GM19238 (cell line): ENCODE data around the gene CKS1B.
A peak's percentile ranks its signal among the peaks of the same experiment; 100 is the strongest.

ENCODE experiments used
- DNase-seq: peaks from one replicate; pipeline ENCODE4 v3.0.0; 2011; ENCODE audit warnings: low spot score; ENCODE audit not compliant: insufficient read length

CKS1B gene

DNA sequence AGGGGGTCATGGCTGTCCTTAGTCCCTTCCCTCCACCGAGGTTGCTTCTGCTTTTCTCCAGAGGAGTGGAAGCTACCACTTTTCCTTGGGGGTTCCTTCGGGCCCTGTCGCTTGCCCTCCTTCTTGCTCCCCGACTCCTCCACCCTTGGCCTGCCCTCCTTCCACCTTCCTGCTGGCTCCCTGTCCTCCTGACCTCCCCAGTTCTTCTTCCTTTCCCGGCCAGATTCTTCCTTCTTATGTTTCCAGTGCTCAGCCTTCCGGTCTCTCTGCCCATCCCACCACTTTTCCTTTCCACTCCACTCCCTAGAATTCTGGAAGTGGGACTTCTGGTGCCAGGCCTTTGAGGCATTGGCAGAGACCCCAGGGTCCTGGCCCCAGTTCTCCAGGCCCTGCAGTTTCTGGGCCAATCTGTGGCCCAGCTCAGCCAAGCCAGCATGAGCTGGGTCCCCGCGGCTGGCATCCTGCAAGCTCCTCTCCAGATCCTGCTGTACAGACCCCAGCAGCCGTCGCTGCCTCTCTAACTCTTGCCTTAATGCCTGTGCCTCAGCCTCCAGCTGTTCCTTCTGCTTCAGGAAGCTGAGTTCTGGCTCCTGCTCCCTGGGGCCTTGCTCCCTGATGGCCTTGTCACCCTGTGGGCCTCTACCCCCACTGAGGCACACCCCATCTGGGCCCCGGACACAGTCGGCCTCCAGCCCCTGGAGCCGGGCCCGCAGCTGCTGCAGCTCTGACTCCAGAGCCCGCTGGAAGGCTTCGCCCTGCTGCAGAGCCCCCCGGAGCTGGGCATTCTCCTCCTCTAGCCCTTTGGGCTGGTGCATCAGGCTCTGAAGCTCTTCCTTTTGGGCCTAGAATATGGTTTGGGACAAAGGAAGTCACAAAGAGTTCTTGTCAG lies 28.3 kb upstream of the CKS1B start:
- DNase-seq: no peak

DNA sequence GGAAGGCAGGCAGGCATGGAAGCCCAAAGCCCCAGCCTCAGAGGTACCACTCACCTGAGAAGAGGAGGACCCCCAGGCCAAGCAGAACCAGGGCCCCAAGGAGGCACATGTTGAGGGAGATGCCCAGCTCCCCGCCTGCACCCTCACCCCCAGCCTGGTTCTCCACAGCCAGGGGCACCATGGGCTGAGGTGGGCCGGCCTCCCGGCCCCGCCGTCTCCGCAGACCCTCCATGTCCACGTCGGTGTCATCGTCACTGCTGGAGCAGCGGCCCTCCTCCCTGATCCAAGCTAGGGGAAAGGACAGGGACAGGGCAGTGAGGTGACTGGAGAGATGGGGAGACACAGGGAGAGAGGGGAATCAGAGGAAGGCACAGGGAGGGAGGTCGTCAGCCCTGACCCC lies 26.4 kb upstream of the CKS1B start:
- no peak for DNase-seq

DNA sequence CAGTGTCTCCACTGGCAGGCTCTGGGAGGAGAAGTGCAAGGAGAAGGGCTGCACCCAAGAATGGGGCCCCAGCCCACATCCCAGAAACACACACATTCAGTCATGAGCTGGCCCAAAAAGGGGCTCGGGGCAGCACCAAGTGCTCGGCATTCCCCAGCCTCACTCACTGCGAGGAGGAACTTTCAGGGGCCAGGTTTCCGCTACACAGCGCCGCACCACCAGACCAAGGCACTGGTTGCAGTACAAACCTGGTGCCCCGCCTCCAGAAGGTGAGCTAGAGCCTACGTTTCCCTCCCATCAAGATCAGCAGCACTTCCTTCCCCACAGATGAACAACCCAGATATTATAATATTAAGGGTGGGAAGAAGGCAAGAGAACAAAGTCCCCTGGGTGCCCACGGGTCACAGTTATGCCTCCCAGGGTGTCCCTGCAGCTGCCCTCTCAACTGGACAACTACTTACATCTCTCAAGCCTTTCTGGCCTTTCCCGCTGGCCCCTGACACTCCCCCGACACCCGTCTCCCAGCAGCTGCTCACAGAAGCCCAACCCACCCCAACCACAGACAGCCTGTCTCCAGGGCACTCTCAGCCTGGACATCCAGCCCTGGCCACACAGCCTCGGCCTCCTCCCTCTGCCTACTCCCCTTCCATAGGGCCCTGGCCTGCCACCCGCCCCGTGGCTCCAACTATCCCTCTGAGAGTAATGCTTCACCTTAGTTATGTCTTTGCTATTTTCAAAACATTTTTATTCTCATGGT lies 22.4 kb upstream of the CKS1B start:
- DNase-seq: no peak

DNA sequence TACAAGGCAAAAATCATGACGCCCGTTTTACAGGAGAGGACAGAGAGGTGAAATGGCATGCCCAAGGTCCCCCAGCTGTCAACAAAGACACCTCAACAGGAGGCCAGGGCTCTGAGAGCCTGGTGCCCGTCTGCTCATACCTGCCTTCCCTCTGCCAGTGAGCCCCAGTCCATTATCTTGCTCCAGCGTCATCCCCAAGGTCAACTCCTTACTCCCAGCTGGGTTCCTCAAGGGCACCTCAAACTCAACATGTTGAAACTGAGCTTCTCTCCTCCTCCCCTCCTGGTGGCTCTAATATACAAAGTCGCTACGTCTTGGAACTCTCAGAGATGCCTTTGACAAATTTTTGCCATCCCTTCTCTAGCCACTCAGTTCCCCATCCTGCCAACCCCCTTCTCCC lies 21.8 kb upstream of the CKS1B start:
- DNase-seq: no peak

DNA sequence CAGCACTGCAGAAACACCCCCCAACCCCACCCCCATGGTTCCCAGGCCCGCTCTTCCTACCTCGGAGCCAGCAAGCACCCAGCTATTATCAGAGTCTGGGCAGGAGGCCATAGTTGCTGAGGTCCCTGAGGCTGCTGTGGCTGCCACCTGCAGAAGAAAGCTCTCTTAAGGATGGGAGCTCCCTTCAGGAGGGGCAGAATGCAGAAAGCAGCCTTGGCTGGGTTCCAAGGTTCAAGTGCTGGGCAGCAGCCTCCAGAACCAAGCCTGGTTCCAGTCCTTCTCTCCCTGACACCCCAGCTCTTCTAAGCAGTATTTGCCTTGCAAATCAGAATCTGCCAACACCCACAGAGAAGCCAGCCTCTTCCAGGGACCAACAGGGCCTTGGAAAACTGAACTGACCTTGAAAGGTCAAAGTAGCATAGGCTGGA lies 20.9 kb upstream of the CKS1B start:
- no peak for DNase-seq

DNA sequence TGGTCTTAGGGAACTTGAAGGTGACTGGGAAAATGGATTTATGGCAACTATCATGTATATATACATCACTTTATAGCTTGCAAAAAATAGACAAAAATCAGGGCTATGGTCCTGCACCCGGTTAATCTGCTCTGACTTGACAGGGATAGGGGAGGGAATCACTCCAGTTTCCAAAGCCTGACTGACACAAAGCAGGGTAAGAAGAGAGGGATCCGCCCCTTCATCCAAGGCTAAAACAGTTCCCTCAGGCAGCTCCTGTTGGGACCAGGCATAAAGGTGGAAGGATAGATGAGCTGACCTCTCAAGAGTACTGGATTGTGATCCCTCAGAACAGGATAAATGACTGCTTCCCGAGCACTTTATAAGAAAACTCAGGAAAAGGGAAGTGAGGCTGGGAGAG lies 19.9 kb upstream of the CKS1B start:
- no peak for DNase-seq

DNA sequence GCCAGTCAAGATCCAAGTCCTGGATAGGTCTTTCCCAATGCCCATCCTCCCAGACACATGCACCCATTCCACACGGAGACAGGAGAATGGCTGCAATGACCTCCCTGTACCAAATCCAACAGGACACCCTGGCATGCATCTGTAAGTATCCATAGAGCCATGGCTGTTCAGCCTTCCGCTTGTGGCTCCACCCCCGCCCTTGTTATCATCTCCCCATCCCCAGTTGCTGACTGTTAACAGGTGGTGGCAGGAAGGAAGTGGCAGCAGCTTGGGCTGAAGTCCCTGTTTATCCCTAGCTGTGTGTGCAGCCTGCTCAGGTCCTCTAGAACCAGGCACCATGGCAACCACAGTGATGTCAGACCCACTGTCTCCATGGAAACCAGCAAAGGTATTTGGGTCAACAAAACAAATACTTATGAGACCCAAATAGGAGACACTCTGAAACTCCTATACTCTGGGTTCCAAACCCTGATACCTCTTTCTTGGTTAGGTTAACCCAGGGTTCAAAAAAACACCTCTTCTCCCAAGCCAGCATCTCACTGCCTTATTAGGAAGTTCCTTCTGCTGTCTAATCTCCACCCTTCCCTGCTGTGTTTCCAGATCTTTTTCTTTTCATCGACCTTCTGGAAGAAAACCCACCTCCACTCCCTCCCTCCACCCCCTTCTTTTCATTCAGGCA lies 19.3 kb upstream of the CKS1B start:
- DNase-seq: peak; percentile 77

DNA sequence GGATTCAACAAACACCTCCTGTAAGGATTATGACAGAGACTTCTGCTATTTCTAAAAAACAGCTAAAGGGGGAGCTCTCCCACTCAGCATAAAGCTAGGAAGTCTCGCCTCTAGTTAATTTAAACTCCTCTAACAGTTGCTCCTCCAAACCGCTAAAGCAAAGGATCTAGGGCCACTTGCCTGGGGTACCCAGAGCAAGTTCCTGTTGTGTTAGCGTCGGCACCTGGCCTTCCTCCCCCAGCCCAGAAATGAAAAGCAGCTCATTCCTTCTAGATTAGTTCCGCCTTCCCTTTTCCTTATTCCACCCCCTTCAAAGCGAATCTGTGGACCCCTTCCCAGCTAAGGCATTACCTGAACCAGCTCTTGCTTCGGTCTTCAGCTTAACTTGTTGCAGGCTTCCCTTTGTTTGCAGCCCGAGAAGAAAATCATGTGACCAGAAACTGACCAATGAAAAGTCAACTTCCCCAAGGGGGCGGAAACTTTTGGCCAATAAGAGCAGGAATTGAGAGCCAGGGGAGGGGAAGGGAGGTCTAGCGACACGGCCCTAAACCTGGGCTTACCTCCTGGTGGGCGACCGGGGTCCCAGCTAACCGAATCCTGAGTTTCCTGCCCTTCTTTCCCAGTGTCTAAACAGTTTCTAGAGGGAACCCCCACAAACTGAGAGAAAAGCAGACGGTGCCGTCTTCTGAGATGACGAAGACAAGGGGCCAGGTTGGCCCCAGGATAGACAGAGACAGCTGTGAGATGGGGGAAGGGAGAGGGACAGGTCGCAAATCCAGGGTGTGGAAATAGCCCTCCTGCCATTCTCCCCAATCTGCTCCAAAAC lies 18.6 kb upstream of the CKS1B start, which contains the start of gene PBXIP1:
Gene PBXIP1 (minus strand): TSS at position 382 of the 826 bp plus-strand sequence. CDS start 2,378 bp downstream, outside the sequence.
- DNase-seq: peak; percentile 95

DNA sequence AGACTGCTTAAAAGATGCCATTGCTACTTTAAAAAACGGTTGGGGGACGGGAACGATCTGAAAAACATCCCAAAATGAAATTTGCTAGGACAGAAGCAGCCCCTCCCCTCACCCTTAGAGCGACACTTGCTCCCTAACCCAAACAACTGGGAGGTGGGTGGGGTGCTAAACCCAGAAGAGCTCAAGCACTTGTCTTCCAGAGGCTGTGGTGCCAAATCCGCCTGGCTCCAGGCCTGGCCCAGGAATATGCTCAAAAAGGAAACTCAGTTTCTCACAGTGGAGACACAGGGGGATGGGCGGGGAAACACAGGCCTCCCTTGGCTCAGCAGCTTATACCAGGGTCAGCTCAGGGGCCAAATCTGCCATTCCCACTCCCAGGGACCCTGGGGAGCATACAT lies 17.9 kb upstream of the CKS1B start:
- no peak for DNase-seq

DNA sequence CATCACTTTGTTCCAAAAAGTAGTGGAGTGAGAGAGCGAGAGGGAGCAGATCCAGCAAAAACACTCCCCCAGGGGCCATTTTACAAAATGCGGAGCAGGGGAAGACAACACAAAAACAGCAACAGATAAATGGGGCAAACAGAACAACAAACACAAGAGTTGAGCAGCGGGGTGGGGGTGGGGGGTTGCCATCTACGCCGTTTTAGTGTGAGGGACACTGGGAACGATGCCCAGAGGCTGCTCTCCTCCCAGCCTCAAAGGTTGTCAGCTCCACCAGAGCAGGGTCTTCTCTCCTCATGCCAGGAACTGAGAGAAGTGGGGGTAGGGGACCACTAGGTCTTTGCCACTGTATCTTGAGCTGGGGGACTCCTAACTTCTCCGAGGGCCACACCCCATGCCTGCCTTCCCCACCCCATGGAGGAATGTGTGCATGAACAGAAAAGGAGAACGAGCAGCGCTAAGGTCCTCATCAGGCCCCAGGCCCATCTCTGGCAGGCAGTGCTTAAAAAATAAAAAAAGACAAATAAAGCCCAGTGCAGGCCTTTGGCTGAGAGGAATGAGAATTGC lies 17.3 kb upstream of the CKS1B start:
- DNase-seq: no peak

DNA sequence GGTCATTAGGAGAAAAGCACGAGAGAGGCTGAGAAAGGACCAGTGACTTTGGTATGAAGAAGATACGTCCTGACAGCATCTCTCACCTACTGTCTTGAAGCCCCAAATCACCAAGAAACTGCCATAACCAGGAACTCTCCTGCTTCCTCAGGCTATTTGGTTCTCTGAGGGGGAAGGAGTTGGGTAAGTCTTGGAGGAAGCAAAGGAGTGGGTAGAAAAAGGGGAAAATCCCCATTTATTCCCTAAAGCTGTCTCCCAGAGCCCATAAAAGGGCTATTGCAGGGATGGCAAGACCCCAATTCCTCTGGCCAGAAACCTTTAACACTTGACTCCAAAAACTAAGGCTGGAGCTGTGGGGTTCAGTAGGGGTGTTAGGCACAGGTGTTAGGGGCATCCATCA lies 16.4 kb upstream of the CKS1B start:
- no peak for DNase-seq

DNA sequence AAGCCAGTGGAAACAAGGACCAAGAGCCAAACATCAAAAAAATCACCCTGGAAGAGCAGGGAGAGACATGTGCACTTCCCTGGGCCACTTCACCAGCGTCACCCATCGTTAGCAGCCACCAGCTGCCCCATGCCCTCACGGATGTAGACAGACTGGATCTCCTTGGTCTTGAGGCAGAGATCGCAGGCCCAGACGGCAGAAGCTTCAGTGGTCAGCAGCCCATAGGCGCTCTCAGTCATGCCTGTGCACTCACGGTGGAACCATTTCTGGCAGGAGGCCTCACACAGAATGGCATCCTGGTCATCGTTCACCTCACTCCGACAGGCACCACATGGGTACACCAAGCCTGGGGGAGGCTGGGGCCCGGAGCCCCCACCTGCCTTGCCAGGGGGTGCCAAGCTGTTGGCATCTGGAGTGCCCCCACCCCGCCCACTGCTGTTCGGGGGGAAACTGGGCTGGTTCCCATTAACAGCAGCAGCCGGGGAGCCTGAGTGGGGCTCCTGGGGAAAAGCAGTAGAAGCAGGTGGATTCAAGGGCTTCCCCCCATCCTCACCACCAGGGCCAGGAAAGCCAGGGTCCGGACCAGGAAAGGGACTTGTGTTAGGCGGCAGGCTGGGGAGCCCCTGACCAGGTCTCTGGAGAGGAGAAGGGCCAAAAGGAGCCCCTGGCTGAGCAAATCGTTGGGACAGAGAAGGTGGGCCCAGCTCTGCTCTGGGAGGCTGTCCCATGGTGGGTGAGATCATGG lies 15.6 kb upstream of the CKS1B start:
- DNase-seq: no peak

DNA sequence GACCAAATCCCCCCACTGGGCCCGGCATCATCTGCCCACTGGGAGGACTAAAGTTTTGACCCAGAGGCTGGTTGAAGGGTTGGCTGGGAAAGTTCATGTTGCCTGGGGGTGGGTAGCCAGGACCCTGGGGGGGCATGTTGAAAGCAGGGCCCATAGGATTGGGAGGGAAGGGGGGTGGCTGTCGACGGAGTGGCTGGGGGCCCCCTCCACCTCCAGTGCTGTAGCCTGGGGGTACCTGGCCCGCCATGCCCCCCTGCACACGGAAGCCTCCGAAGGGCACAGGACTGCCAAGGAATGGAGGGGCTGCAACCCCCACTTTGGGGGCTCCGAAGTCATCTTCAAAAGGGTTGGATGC lies 15.1 kb upstream of the CKS1B start:
- no peak for DNase-seq

DNA sequence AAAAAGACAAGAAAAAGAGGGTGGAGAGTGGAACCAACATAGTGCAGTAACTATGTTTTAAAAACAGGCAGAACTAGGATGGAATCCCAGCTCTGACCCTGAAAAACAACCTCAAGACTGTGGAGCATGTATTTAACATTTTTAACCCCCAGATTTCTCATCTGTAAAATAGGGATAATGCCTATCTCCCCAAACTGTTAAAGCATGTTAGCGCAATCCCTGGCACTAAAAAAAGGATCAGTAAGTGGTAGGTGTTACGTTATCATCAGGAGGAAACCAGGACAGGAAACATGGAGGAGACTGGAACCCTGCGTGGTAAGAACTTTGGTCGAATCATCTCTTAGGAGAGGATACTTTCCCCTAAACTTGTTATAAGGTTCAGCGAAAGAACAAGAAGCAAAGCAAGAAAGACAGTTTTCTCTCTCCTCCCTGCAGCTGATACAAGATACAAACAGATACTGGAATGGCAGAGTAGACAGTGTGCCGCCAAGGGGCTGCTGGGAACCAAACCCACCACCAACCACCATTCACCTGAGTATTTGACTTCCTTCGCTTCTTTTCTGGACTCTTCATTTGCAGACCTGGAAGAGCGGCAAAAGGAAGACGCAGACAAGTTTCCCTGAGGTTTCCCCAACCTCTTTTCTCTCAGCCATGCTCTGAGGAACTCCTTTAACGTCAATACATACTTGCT lies 13.9 kb upstream of the CKS1B start:
- DNase-seq: no peak

DNA sequence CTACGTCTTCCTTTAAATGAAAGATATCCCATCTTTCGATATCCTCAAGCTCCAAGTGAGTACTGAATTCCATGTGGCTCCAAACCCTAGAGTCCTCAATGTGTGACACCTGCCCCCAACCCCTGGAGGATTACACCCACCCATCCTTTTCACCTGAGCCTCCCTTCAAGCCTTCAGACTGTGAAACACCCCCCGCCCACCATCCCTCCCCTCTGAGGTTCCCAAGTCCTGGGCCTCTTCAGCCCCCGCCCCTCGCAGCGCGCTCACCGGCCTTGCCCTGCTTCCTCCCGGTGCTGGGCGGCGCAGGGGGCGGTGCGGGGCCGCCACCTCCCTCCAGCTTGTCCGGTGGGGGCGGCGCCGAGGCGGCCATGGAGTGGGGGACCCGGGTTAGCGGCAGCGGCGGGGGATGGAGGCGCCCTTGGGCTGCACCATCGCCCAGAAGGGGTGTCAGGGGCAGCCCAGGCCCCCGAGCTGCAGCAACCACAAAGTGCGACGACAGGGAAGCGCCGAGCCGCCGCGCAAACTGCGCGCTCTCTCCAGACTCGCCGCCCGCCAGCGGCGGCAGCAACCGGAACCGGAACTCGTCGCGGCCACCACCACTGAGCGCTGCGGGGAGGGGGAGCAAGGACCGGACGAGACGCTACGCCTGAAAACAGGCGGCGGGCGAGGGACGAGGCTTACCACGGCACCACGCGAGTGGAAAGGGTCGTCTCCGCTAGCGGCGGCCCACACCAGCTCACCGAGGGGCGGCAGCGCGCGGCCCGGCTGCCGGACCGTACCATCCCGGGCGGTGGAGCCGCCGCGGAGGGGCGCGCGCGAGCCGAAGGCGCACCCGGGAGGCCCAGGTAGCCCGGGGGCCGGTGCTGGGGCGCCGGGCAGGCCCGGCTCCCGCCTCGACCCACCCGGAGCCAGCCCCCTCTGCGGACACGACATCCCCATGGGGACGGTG lies 13.0 kb upstream of the CKS1B start, which contains the start of gene PYGO2:
Gene PYGO2 (minus strand): TSS at position 576 of the 949 bp plus-strand sequence. CDS start 206 bp downstream, at position 370.
- peak; percentile 92 for DNase-seq

DNA sequence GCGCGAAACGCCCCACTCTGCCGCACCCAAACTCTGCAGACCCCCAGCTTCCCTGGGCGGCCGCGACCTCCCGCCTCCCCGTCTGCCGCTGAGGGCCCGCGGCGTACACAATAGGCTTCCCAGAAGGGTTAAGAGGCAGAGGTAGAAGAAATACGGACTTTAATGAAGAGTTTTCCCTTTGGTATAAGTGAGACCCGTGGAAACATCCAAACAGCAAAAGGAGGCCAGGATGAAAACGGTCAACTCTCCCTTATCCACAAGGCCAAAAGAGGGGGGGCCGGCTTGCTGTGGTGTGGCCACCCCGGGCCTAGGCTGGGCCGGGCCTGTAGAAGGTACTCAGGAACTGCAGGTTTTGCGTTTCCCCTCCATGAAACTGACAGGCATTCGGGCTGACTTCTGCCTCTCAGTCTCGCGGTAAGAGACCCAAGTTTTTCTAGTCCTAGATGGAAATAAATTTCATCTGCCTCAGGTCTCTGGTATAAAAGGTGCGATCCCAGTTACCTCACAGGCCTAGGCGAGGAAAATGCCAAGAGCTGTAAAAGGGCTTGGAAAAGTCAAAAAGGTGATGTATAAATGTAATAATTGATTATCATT lies 12.2 kb upstream of the CKS1B start:
- DNase-seq: no peak

DNA sequence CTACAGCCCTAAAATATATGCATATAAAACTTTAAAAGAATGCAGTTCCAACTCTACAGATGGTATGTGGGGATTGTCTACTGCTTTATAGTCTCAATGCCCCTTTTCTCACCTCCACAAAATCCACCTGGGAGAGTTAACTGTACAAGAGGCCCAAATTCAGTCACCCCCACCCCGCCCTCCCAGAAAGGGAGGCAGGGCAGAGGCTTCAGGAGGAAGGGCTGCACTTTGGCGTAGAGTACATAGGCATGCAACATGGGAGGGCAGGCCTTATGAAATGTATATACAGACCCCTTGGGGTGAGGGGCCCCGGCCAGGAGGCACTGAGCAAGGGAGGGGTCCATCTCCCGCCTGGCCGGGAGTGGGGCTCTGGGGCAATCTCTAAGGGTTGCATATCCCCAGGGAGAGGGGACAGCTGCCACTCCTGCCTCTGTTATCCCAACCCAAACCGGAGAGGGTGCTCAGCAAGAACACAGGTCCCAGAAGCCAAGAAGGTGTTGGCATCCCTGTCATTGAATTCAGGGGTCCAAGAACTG lies 11.6 kb upstream of the CKS1B start:
- DNase-seq: no peak

DNA sequence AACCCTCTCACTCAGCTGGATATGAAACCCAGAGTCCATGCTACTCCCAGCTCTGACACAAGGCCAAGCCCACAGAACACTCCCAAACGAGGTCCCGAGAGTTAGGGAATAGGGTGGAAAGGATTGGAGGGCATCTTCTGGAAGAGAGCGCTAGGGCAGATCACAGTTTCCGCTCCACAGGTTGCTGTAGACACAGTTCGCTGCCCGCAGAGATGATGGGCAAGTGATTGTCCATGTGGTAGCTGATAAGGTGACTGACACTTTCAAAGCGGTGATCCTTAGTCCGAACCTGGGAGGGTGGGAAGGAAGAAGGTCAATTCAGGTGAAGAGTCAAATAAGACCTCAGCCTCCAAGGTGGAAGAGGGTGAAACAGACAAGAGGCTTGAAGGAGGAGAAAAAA lies 10.8 kb upstream of the CKS1B start:
- no peak for DNase-seq
